Mesendoderm (in vitro differentiated cells): ENCODE data around the gene ATP1A1.

Experiments used
- DNase-seq: peaks from one replicate; pipeline ENCODE4 v3.0.0; 2013
- H2AK5ac ChIP-seq: 2 replicates; pipeline ENCODE4 v1.6.1; 2013; ENCODE audit warnings: low read length, inconsistent platforms
- H2BK120ac ChIP-seq: 2 replicates; pipeline ENCODE4 v1.6.1; 2013; ENCODE audit warnings: low read depth, mild to moderate bottlenecking, low read length, moderate library complexity, mixed read lengths
- H2BK15ac ChIP-seq: replicated peaks from 2 replicates; pipeline ENCODE4 v1.6.1; 2013; ENCODE audit warnings: low read depth, mild to moderate bottlenecking, moderate library complexity
- H2BK5ac ChIP-seq: 2 replicates; pipeline ENCODE4 v1.6.1; 2013; ENCODE audit warnings: low read length, inconsistent platforms
- H3K18ac ChIP-seq: 2 replicates; pipeline ENCODE4 v1.6.1; 2013; ENCODE audit warnings: mild to moderate bottlenecking, low read length, mixed read lengths
- H3K23ac ChIP-seq: one replicate; pipeline ENCODE4 v1.6.1; 2013; ENCODE audit warnings: low read length
- H3K27ac ChIP-seq: 2 replicates; pipeline ENCODE4 v1.5.1; 2013; ENCODE audit warnings: low read depth, mild to moderate bottlenecking, inconsistent platforms, low read length, moderate library complexity
- H3K27me3 ChIP-seq: 2 replicates; pipeline ENCODE4 v1.6.1; 2013; ENCODE audit warnings: low read length, control low read depth, mild to moderate bottlenecking, inconsistent platforms; ENCODE audit not compliant: insufficient read depth, poor library complexity
- H3K36me3 ChIP-seq: 2 replicates; pipeline ENCODE4 v1.6.1; 2013; ENCODE audit warnings: low read length, inconsistent platforms; ENCODE audit not compliant: control insufficient read depth, insufficient read depth
- H3K4ac ChIP-seq: one replicate; pipeline ENCODE4 v1.6.1; 2013; ENCODE audit warnings: low read depth, mild to moderate bottlenecking, low read length, moderate library complexity
- H3K4me1 ChIP-seq: 2 replicates; pipeline ENCODE4 v1.6.1; 2013; ENCODE audit warnings: low read depth, low read length, inconsistent platforms; ENCODE audit not compliant: control insufficient read depth
- H3K4me2 ChIP-seq: 2 replicates; pipeline ENCODE4 v1.6.1; 2013; ENCODE audit warnings: low read length
- H3K4me3 ChIP-seq: 2 replicates; pipeline ENCODE4 v1.5.1; 2013; ENCODE audit warnings: mild to moderate bottlenecking, low read length
- H3K56ac ChIP-seq: one replicate; pipeline ENCODE4 v1.6.1; 2013; ENCODE audit warnings: low read length
- H3K79me1 ChIP-seq: 2 replicates; pipeline ENCODE4 v1.6.1; 2013; ENCODE audit warnings: low read length, inconsistent platforms
- H3K79me2 ChIP-seq: 2 replicates; pipeline ENCODE4 v1.6.1; 2013; ENCODE audit warnings: mild to moderate bottlenecking, low read length; ENCODE audit not compliant: control insufficient read depth, insufficient read depth
- H3K9ac ChIP-seq: 2 replicates; pipeline ENCODE4 v1.6.1; 2013; ENCODE audit warnings: low read length, inconsistent platforms
- H4K5ac ChIP-seq: one replicate; pipeline ENCODE4 v1.6.1; 2013; ENCODE audit warnings: low read length
- H4K8ac ChIP-seq: one replicate; pipeline ENCODE4 v1.6.1; 2013; ENCODE audit warnings: low read depth, mild to moderate bottlenecking, control low read depth, low read length, moderate library complexity
- WGBS: extraction: QIAGEN DNeasy Blood & Tissue Kit; methylation state at CpG from one replicate; pipeline ENCODE4 v1.1.7; 2013; ENCODE audit warnings: low lambda C conversion rate, missing lambda C conversion rate; ENCODE audit not compliant: insufficient coverage; ENCODE audit errors: extremely low coverage; 5-methylcytosine and 5-hydroxymethylcytosine counted together

The ATP1A1 gene

GRCh38 chr1:116411784-116412479, 38.9 kb downstream of the ATP1A1 start:
- Histone ChIP-seq H3K56ac (no peak overlapping the region), H3K4me3 (no peak overlapping the region), H3K79me2 (no peaks in the 10 kb centered on the region), H3K27me3 (no peaks in the 10 kb centered on the region), H3K4me2 (no peak overlapping the region), H3K27ac (no peak overlapping the region), H2AK5ac (no peak overlapping the region), H2BK15ac (no peak overlapping the region), H3K23ac (peak overlapping the region; percentile 1), H3K36me3 (peaks cover 2% of the 10 kb centered on the region), H3K79me1 (no peaks in the 10 kb centered on the region), H3K4me1 (peaks cover 15% of the 10 kb centered on the region), H4K5ac (no peak overlapping the region), H4K8ac (no peak overlapping the region), H3K18ac (no peak overlapping the region), H3K4ac (no peak overlapping the region), H3K9ac (no peak overlapping the region), H2BK5ac (no peak overlapping the region), H2BK120ac (no peak overlapping the region)
- peak; percentile 22 for DNase-seq
- WGBS, result no CpG with 5 or more reads among the region's 2 CpGs

GRCh38 chr1:116412480-116412798, 39.4 kb downstream of the ATP1A1 start:
- H3K4ac ChIP-seq, result no peak overlapping the region
- no peak overlapping the region for H2BK15ac ChIP-seq
- no peak for DNase-seq
- H2BK120ac ChIP-seq, result no peak overlapping the region
- no peak overlapping the region for H3K4me3 ChIP-seq
- H3K4me1 ChIP-seq, result peaks cover 16% of the 10 kb centered on the region
- no peak overlapping the region for H2BK5ac ChIP-seq
- no CpG with 5 or more reads among the region's 2 CpGs for WGBS
- H3K79me1 ChIP-seq, result no peaks in the 10 kb centered on the region
- no peaks in the 10 kb centered on the region for H3K79me2 ChIP-seq
- H3K4me2 ChIP-seq, result no peak overlapping the region
- H3K27me3 ChIP-seq, result no peaks in the 10 kb centered on the region
- H4K8ac ChIP-seq, result no peak overlapping the region
- no peak overlapping the region for H3K27ac ChIP-seq
- no peak overlapping the region for H3K23ac ChIP-seq
- H2AK5ac ChIP-seq, result no peak overlapping the region
- H4K5ac ChIP-seq, result no peak overlapping the region
- H3K56ac ChIP-seq, result no peak overlapping the region
- H3K18ac ChIP-seq, result no peak overlapping the region
- H3K36me3 ChIP-seq, result peaks cover 2% of the 10 kb centered on the region
- no peak overlapping the region for H3K9ac ChIP-seq

- no peak overlapping the region for H3K4me2 ChIP-seq
- H2BK15ac ChIP-seq, result no peak overlapping the region
- H3K27ac ChIP-seq, result no peak overlapping the region
- no peak overlapping the region for H2BK5ac ChIP-seq
- no peak overlapping the region for H3K18ac ChIP-seq
- no peak overlapping the region for H4K5ac ChIP-seq
- H3K4me3 ChIP-seq, result no peak overlapping the region
- H3K79me2 ChIP-seq, result no peaks in the 10 kb centered on the region
- H3K4ac ChIP-seq, result no peak overlapping the region
- no peaks in the 10 kb centered on the region for H3K27me3 ChIP-seq
- H3K79me1 ChIP-seq, result peaks cover 3% of the 10 kb centered on the region
- H2AK5ac ChIP-seq, result no peak overlapping the region
- H3K56ac ChIP-seq, result no peak overlapping the region
- no peak overlapping the region for H2BK120ac ChIP-seq
- H3K23ac ChIP-seq, result no peak overlapping the region
- no peak overlapping the region for H4K8ac ChIP-seq
- DNase-seq, result no peak
- H3K36me3 ChIP-seq, result peaks cover 1% of the 10 kb centered on the region
- H3K9ac ChIP-seq, result no peak overlapping the region
- H3K4me1 ChIP-seq, result peaks cover 20% of the 10 kb centered on the region
- WGBS, result 100% methylated on average over 1 of the region's 3 CpGs
Measured at GRCh38 chr1:116412898-116413297, 39.9 kb downstream of the ATP1A1 start.

- no peak overlapping the region for H3K4ac ChIP-seq
- no CpG with 5 or more reads among the region's 2 CpGs for WGBS
- H3K9ac ChIP-seq, result no peak overlapping the region
Measured at GRCh38 chr1:116413414-116413813, 40.4 kb downstream of the ATP1A1 start.

GRCh38 chr1:116414364-116414763, 41.3 kb downstream of the ATP1A1 start:
- Histone ChIP-seq H2AK5ac (no peak overlapping the region), H3K79me1 (peaks cover 3% of the 10 kb centered on the region), H4K8ac (no peak overlapping the region), H3K56ac (no peak overlapping the region), H3K23ac (no peak overlapping the region), H3K18ac (no peak overlapping the region), H3K4me2 (no peak overlapping the region), H3K4me1 (peaks cover 23% of the 10 kb centered on the region), H3K79me2 (no peaks in the 10 kb centered on the region), H3K27ac (no peak overlapping the region), H4K5ac (no peak overlapping the region), H2BK5ac (no peak overlapping the region), H2BK15ac (no peak overlapping the region), H3K4me3 (no peak overlapping the region), H3K9ac (no peak overlapping the region), H2BK120ac (no peak overlapping the region), H3K36me3 (no peaks in the 10 kb centered on the region), H3K27me3 (no peaks in the 10 kb centered on the region), H3K4ac (peak overlapping the region; percentile 47)
- no peak for DNase-seq
- no CpG with 5 or more reads among the region's 3 CpGs for WGBS

More at GRCh38 chr1:116413414-116413813, 40.4 kb downstream of the ATP1A1 start:
- no peak overlapping the region for H2BK5ac ChIP-seq
- no peak overlapping the region for H4K8ac ChIP-seq
- no peak overlapping the region for H3K4me2 ChIP-seq
- no peaks in the 10 kb centered on the region for H3K27me3 ChIP-seq
- H3K56ac ChIP-seq, result no peak overlapping the region
- H2AK5ac ChIP-seq, result peak overlapping the region; percentile 68
- H3K27ac ChIP-seq, result no peak overlapping the region
- H4K5ac ChIP-seq, result no peak overlapping the region
- H2BK15ac ChIP-seq, result no peak overlapping the region
- DNase-seq, result no peak
- H3K23ac ChIP-seq, result no peak overlapping the region
- peaks cover 3% of the 10 kb centered on the region for H3K79me1 ChIP-seq
- no peak overlapping the region for H3K4me3 ChIP-seq
- no peaks in the 10 kb centered on the region for H3K79me2 ChIP-seq
- no peak overlapping the region for H2BK120ac ChIP-seq
- H3K36me3 ChIP-seq, result no peaks in the 10 kb centered on the region
- no peak overlapping the region for H3K18ac ChIP-seq
- peaks cover 23% of the 10 kb centered on the region for H3K4me1 ChIP-seq

GRCh38 chr1:116415200-116415698, 42.2 kb downstream of the ATP1A1 start:
- peaks cover 23% of the 10 kb centered on the region for H3K4me1 ChIP-seq
- H3K27me3 ChIP-seq, result no peaks in the 10 kb centered on the region
- H3K79me1 ChIP-seq, result peaks cover 3% of the 10 kb centered on the region
- peak overlapping the region; percentile 67 for H3K4ac ChIP-seq
- peak overlapping the region; percentile 31 for H2AK5ac ChIP-seq
- no peak overlapping the region for H3K4me2 ChIP-seq
- no peaks in the 10 kb centered on the region for H3K36me3 ChIP-seq
- peak overlapping the region; percentile 75 for H3K56ac ChIP-seq
- H3K18ac ChIP-seq, result peak overlapping the region; percentile 52
- no peak overlapping the region for H2BK15ac ChIP-seq
- H3K27ac ChIP-seq, result peak overlapping the region; percentile 57
- H3K9ac ChIP-seq, result peak overlapping the region; percentile 4
- no peak overlapping the region for H3K23ac ChIP-seq
- no peak overlapping the region for H4K5ac ChIP-seq
- no peak overlapping the region for H4K8ac ChIP-seq
- H3K79me2 ChIP-seq, result no peaks in the 10 kb centered on the region
- H2BK120ac ChIP-seq, result peak overlapping the region; percentile 64
- WGBS, result no CpG with 5 or more reads among the region's 3 CpGs
- no peak for DNase-seq
- no peak overlapping the region for H3K4me3 ChIP-seq
- peak overlapping the region; percentile 89 for H2BK5ac ChIP-seq
